ENCODE measurements around the gene MS4A6A.
"Not testable (repeated sequence)": the region's sequence is repeated elsewhere in the genome, so short reads cannot be mapped to it uniquely, and the experiment has no call there.

Gene MS4A6A

GRCh38 chr11:60195923-60196368, 13.1 kb upstream of the MS4A6A start:
- H3K4me1 Mint-ChIP-seq = no peaks in the 10 kb centered on the region
- CTCF ChIA-PET = interaction anchor here (0.7 kb wide), 1 partner anchor 373 kb away, joined by 3 read pairs; no protein-coding TSS in a partner anchor
- H3K27me3 Mint-ChIP-seq = peaks cover 5% of the 10 kb centered on the region
- H3K36me3 Mint-ChIP-seq = no peaks in the 10 kb centered on the region
- no peak overlapping the region for H3K4me3 Mint-ChIP-seq
- peaks cover 1% of the 10 kb centered on the region for H3K9me3 Mint-ChIP-seq
- no peak overlapping the region for H3K27ac Mint-ChIP-seq
- no peak for DNase-seq

GRCh38 chr11:60194511-60194910, 11.6 kb upstream of the MS4A6A start:
- CTCF ChIA-PET = no interaction called here
- H3K4me3 Mint-ChIP-seq = no peak overlapping the region
- DNase-seq = no peak
- H3K9me3 Mint-ChIP-seq = peaks cover 1% of the 10 kb centered on the region
- no peak overlapping the region for H3K27ac Mint-ChIP-seq
- no peaks in the 10 kb centered on the region for H3K36me3 Mint-ChIP-seq
- H3K4me1 Mint-ChIP-seq = no peaks in the 10 kb centered on the region
- peaks cover 5% of the 10 kb centered on the region for H3K27me3 Mint-ChIP-seq

GRCh38 chr11:60193687-60194433, 11.0 kb upstream of the MS4A6A start:
- peak; percentile 68 for DNase-seq
- Mint-ChIP-seq H3K27ac (no peak overlapping the region), H3K36me3 (no peaks in the 10 kb centered on the region), H3K27me3 (peaks cover 5% of the 10 kb centered on the region), H3K4me3 (no peak overlapping the region), H3K4me1 (no peaks in the 10 kb centered on the region), H3K9me3 (peaks cover 1% of the 10 kb centered on the region)
- CTCF ChIA-PET = interaction anchor here (0.9 to 1.1 kb wide), 2 partner anchors 11 to 151 kb away, joined by 3 read pairs; partner anchors contain the start of gene MS4A6A

- not testable (repeated sequence) for DNase-seq, H3K4me3 Mint-ChIP-seq, H3K9me3 Mint-ChIP-seq, H3K36me3 Mint-ChIP-seq, H3K27me3 Mint-ChIP-seq, H3K27ac Mint-ChIP-seq, H3K4me1 Mint-ChIP-seq
- CTCF ChIA-PET = interaction anchor here (0.7 to 1.1 kb wide), 2 partner anchors 10 to 14 kb away, joined by 3 to 4 read pairs; partner anchors contain the start of gene MS4A6A
Observed at GRCh38 chr11:60192564-60192963, 9.7 kb upstream of the MS4A6A start.

GRCh38 chr11:60188481-60188880, 5.6 kb upstream of the MS4A6A start:
- H3K27ac Mint-ChIP-seq, H3K36me3 Mint-ChIP-seq, H3K9me3 Mint-ChIP-seq, H3K4me3 Mint-ChIP-seq, DNase-seq, H3K4me1 Mint-ChIP-seq, CTCF ChIA-PET: not testable (repeated sequence)
- peaks cover 16% of the 10 kb centered on the region for H3K27me3 Mint-ChIP-seq

GRCh38 chr11:60186128-60186527, 3.2 kb upstream of the MS4A6A start:
- H3K9me3 Mint-ChIP-seq, H3K27ac Mint-ChIP-seq, H3K4me1 Mint-ChIP-seq, CTCF ChIA-PET, DNase-seq, H3K36me3 Mint-ChIP-seq, H3K4me3 Mint-ChIP-seq: not testable (repeated sequence)
- H3K27me3 Mint-ChIP-seq = peaks cover 17% of the 10 kb centered on the region

- H3K27ac Mint-ChIP-seq, DNase-seq, H3K36me3 Mint-ChIP-seq, H3K4me1 Mint-ChIP-seq, CTCF ChIA-PET, H3K4me3 Mint-ChIP-seq, H3K9me3 Mint-ChIP-seq: not testable (repeated sequence)
- H3K27me3 Mint-ChIP-seq = peaks cover 17% of the 10 kb centered on the region
Observed at GRCh38 chr11:60185512-60185827, 2.6 kb upstream of the MS4A6A start.

- DNase-seq = no peak
- no peaks in the 10 kb centered on the region for H3K4me1 Mint-ChIP-seq
- CTCF ChIA-PET = no interaction called here
- H3K4me3 Mint-ChIP-seq = no peak overlapping the region
- no peaks in the 10 kb centered on the region for H3K36me3 Mint-ChIP-seq
- no peaks in the 10 kb centered on the region for H3K9me3 Mint-ChIP-seq
- H3K27me3 Mint-ChIP-seq = peaks cover 17% of the 10 kb centered on the region
- no peak overlapping the region for H3K27ac Mint-ChIP-seq
Observed at GRCh38 chr11:60184824-60185511, 2.1 kb upstream of the MS4A6A start.

GRCh38 chr11:60183591-60184205, 815 bp upstream of the MS4A6A start:
- Mint-ChIP-seq H3K27me3 (peaks cover 17% of the 10 kb centered on the region), H3K9me3 (no peaks in the 10 kb centered on the region), H3K4me1 (no peaks in the 10 kb centered on the region), H3K36me3 (no peaks in the 10 kb centered on the region), H3K27ac (no peak overlapping the region), H3K4me3 (no peak overlapping the region)
- no peak for DNase-seq
- CTCF ChIA-PET = no interaction called here

GRCh38 chr11:60175860-60176275, 7.0 kb downstream of the MS4A6A start:
- H3K4me1 Mint-ChIP-seq = no peaks in the 10 kb centered on the region
- no peaks in the 10 kb centered on the region for H3K9me3 Mint-ChIP-seq
- no peaks in the 10 kb centered on the region for H3K36me3 Mint-ChIP-seq
- H3K4me3 Mint-ChIP-seq = no peak overlapping the region
- no peaks in the 10 kb centered on the region for H3K27me3 Mint-ChIP-seq
- CTCF ChIA-PET = no interaction called here
- H3K27ac Mint-ChIP-seq = no peak overlapping the region
- no peak for DNase-seq

GRCh38 chr11:60172011-60172410, 10.9 kb downstream of the MS4A6A start:
- CTCF ChIA-PET = no interaction called here
- Mint-ChIP-seq H3K9me3 (peaks cover 4% of the 10 kb centered on the region), H3K4me3 (no peak overlapping the region), H3K27ac (no peak overlapping the region), H3K4me1 (no peaks in the 10 kb centered on the region), H3K36me3 (no peaks in the 10 kb centered on the region), H3K27me3 (no peaks in the 10 kb centered on the region)
- no peak for DNase-seq

GRCh38 chr11:60170566-60170965, 12.3 kb downstream of the MS4A6A start:
- Mint-ChIP-seq H3K27me3 (no peaks in the 10 kb centered on the region), H3K9me3 (peaks cover 4% of the 10 kb centered on the region), H3K4me1 (no peaks in the 10 kb centered on the region), H3K4me3 (no peak overlapping the region), H3K27ac (no peak overlapping the region), H3K36me3 (no peaks in the 10 kb centered on the region)
- CTCF ChIA-PET = no interaction called here
- no peak for DNase-seq

- H3K27ac Mint-ChIP-seq = no peak overlapping the region
- CTCF ChIA-PET = no interaction called here
- peaks cover 4% of the 10 kb centered on the region for H3K9me3 Mint-ChIP-seq
- peak; percentile 21 for DNase-seq
- H3K4me1 Mint-ChIP-seq = no peaks in the 10 kb centered on the region
- no peaks in the 10 kb centered on the region for H3K36me3 Mint-ChIP-seq
- no peaks in the 10 kb centered on the region for H3K27me3 Mint-ChIP-seq
- no peak overlapping the region for H3K4me3 Mint-ChIP-seq
Observed at GRCh38 chr11:60169264-60169915, 13.5 kb downstream of the MS4A6A start.

GRCh38 chr11:60168306-60168705, 14.6 kb downstream of the MS4A6A start:
- Mint-ChIP-seq H3K4me3 (no peak overlapping the region), H3K27ac (no peak overlapping the region), H3K9me3 (peaks cover 4% of the 10 kb centered on the region), H3K4me1 (no peaks in the 10 kb centered on the region), H3K27me3 (no peaks in the 10 kb centered on the region), H3K36me3 (no peaks in the 10 kb centered on the region)
- DNase-seq = no peak
- CTCF ChIA-PET = no interaction called here

Data from activated naive CD4-positive, alpha-beta T cell treated with anti-CD3 and anti-CD28 coated beads, Interleukin-2, amount 10 ng/mL, durations not matched to agents 7 days and 5 days (primary cell).